ENCODE data around the gene HMGCS2.

HMGCS2 gene

DNA sequence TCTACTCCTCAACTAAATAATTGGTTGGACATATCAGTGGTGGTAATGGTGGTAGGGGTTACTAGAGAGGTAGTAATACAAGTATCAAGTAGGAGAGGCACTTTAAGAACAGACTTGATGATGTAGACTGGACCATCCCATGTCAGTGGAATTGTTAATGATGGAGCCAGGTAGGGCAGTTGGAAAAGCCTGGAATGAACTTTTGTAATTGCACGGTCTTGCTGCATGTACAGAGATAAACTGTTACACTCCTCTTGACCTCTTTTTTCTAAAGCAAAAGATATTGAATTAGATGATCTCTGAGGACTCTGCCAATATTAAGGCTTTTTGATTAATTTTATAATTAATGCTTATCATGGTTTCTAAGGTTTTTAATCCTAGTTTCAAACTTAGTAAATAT, 5.8 kb downstream of the HMGCS2 start:
- H3K4me3 ChIP-seq (ENCODE audit: low read depth, low read length) = no peak overlapping the region
- no peak for DNase-seq (ENCODE audit: low read depth)
- TF ChIP-seq, protein P1, sequence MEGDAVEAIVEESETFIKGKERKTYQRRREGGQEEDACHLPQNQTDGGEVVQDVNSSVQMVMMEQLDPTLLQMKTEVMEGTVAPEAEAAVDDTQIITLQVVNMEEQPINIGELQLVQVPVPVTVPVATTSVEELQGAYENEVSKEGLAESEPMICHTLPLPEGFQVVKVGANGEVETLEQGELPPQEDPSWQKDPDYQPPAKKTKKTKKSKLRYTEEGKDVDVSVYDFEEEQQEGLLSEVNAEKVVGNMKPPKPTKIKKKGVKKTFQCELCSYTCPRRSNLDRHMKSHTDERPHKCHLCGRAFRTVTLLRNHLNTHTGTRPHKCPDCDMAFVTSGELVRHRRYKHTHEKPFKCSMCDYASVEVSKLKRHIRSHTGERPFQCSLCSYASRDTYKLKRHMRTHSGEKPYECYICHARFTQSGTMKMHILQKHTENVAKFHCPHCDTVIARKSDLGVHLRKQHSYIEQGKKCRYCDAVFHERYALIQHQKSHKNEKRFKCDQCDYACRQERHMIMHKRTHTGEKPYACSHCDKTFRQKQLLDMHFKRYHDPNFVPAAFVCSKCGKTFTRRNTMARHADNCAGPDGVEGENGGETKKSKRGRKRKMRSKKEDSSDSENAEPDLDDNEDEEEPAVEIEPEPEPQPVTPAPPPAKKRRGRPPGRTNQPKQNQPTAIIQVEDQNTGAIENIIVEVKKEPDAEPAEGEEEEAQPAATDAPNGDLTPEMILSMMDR (IDR thresholded peaks at IDR 0.05; ENCODE audit: control insufficient read depth, extremely low read depth, insufficient read depth) = no peak

DNA sequence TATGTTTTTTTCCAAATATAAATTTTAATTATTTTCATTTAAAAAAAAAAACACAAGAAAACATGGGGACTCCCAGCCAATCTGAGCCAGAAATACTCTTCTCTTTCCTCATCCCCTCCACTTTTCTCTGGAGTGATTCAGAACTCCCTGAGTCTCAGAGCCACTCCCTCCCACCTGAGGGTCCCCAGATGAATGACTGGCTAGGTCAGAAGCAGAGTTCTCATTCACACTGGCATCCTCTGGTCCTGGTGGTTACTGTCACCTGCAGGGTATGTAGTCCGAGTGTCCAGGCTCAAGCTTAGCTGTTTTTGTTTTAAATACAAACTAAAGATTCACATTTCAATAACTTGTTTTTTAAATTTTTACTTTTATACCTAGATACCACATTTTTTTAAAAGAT, 6.3 kb downstream of the HMGCS2 start:
- TF ChIP-seq, protein P1 (IDR thresholded peaks at IDR 0.05; ENCODE audit: control insufficient read depth, extremely low read depth, insufficient read depth) = no peak
- DNase-seq (ENCODE audit: low read depth) = no peak
- H3K4me3 ChIP-seq (ENCODE audit: low read depth, low read length) = no peak overlapping the region

DNA sequence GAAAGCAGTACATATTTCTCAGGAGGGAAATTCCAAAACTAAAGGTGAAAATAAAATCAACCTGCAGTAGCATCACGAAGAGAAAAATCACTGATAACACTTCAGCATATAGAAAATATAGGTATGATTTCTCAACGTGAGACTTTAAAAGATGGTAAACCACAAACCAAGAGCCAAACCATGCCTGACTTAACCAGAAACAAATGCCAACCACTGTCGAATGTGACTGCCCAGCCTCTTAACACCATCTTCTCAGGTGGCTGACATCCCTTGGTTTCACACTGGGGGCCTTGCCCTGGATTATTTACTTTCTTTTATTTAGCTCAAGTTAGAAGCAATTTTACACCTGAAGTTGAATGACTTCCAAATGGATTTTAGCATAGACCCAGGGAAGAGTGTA, 10.1 kb downstream of the HMGCS2 start:
- TF ChIP-seq, protein P1 (IDR thresholded peaks at IDR 0.05; ENCODE audit: control insufficient read depth, extremely low read depth, insufficient read depth) = no peak
- DNase-seq (ENCODE audit: low read depth) = no peak
- no peak overlapping the region for H3K4me3 ChIP-seq (ENCODE audit: low read depth, low read length)

DNA sequence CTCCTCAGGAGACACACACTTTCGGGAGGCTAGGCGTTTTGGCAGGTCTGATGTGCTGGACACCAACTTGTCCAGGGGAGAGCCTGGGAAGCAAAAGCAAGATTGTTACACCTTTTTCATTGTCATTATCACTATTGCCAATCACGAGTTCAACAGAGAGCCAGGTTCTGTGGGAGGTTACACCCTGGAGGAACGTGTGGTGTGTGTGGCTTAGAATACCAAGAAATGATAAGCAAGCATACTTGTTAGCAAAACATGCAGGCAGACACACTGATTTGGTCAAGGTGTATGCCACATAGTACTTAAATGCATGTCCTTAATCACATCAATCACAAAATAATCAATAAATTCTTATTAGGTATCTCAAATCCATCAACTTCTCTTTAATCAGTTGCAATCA, 16.1 kb downstream of the HMGCS2 start:
- no peak overlapping the region for H3K4me3 ChIP-seq (ENCODE audit: low read depth, low read length)
- DNase-seq (ENCODE audit: low read depth) = no peak
- TF ChIP-seq, protein P1 (IDR thresholded peaks at IDR 0.05; ENCODE audit: control insufficient read depth, extremely low read depth, insufficient read depth) = no peak

DNA sequence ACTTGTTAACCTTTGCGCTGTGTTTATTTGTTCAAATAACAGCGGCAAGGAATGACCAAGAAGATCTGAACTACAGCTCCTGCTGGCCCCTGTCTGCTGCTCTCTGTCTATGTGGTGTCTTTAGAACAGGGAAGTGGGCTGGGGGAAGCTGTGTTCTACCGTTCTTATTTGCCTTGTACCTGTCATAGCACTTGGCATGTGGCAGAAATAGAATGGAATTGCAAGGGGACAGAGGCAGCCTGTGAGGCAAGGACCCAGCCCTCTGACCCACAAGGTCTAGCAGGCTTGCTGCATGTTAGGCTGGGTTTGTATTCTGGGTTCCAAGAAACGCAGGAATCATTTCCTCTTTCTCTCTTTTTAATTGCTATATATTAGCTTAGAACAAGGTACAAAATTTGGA, 20.7 kb downstream of the HMGCS2 start:
- H3K4me3 ChIP-seq (ENCODE audit: low read depth, low read length) = no peak overlapping the region
- no peak for DNase-seq (ENCODE audit: low read depth)
- TF ChIP-seq, protein P1 (IDR thresholded peaks at IDR 0.05; ENCODE audit: control insufficient read depth, extremely low read depth, insufficient read depth) = no peak

DNA sequence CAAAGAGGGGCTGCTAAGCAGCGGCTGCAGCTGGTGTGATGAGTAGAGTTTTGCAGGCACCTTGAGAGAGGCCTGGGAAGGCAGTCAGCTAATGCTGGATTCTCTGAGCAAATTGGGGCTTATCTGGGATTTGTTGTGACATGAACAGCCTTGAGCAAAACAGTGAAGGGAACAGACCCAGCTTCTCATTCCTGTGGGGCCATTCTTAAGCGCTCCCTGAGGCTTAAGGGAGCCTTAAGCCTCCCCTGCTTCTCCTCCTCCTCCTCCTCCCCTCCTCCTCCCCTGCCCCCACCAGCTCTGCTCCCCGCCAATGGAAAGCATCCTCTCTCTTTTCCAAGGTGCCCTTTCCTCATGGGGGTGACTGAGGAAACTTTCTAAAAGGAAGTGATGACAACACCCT, 21.3 kb downstream of the HMGCS2 start:
- H3K4me3 ChIP-seq (ENCODE audit: low read depth, low read length) = no peak overlapping the region
- DNase-seq (ENCODE audit: low read depth) = no peak
- TF ChIP-seq, protein P1 (IDR thresholded peaks at IDR 0.05; ENCODE audit: control insufficient read depth, extremely low read depth, insufficient read depth) = no peak

DNA sequence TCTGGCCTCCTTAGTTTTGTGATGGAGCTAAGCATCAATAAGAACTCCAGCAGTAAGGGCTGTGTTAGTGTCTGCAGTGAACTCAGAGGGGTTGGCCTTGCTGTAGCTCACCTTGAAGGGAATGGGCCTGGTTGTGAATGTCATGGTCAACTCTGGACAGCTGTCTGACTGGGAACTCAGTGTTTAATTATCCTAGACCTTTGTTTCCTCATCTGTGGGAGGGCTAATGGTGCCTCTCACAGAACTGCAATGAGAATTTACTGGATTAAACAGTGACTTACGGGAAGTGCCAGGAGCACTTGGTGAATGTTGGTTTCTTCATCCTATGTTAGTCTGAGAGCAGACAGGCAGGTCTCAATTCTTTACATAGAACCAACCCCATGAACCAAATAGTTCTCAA, 23.7 kb downstream of the HMGCS2 start:
- DNase-seq (ENCODE audit: low read depth) = no peak
- TF ChIP-seq, protein P1 (IDR thresholded peaks at IDR 0.05; ENCODE audit: control insufficient read depth, extremely low read depth, insufficient read depth) = no peak
- H3K4me3 ChIP-seq (ENCODE audit: low read depth, low read length) = no peak overlapping the region
